Activated naive CD4-positive, alpha-beta T cell treated with anti-CD3 and anti-CD28 coated beads, Interleukin-2, amount 10 ng/mL, durations not matched to agents 7 days and 5 days (primary cell): Measurements from ENCODE around the gene KRTAP5-6.

Experiments
- CTCF ChIA-PET: fragments of 350-600 bp; sonication (Branson Sonifier 250); formaldehyde crosslinking; loops from one replicate; lab custom pipeline; 2021; ENCODE audit warnings: antibody characterized with exemption; lab: Charles Lee
- DNase-seq: peaks from one replicate; pipeline ENCODE4 v3.0.0-alpha.2; 2020
- H3K27ac Mint-ChIP-seq: one replicate; pipeline ENCODE4 v1.8.0; 2021; ENCODE audit warnings: mild to moderate bottlenecking, moderate library complexity, mixed read lengths
- H3K27me3 Mint-ChIP-seq: one replicate; pipeline ENCODE4 v1.8.0; 2021; ENCODE audit warnings: mild to moderate bottlenecking, mixed read lengths
- H3K36me3 Mint-ChIP-seq: one replicate; pipeline ENCODE4 v1.8.0; 2021; ENCODE audit warnings: mixed read lengths
- H3K4me1 Mint-ChIP-seq: one replicate; pipeline ENCODE4 v1.8.0; 2021; ENCODE audit warnings: mixed read lengths
- H3K4me3 Mint-ChIP-seq: one replicate; pipeline ENCODE4 v1.8.0; 2021; ENCODE audit warnings: mild to moderate bottlenecking, moderate library complexity, mixed read lengths
- H3K9me3 Mint-ChIP-seq: one replicate; pipeline ENCODE4 v1.8.0; 2021; ENCODE audit warnings: mixed read lengths

KRTAP5-6 gene, protein sequence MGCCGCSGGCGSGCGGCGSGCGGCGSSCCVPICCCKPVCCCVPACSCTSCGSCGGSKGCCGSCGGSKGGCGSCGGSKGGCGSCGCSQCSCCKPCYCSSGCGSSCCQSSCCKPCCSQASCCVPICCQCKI

DNA sequence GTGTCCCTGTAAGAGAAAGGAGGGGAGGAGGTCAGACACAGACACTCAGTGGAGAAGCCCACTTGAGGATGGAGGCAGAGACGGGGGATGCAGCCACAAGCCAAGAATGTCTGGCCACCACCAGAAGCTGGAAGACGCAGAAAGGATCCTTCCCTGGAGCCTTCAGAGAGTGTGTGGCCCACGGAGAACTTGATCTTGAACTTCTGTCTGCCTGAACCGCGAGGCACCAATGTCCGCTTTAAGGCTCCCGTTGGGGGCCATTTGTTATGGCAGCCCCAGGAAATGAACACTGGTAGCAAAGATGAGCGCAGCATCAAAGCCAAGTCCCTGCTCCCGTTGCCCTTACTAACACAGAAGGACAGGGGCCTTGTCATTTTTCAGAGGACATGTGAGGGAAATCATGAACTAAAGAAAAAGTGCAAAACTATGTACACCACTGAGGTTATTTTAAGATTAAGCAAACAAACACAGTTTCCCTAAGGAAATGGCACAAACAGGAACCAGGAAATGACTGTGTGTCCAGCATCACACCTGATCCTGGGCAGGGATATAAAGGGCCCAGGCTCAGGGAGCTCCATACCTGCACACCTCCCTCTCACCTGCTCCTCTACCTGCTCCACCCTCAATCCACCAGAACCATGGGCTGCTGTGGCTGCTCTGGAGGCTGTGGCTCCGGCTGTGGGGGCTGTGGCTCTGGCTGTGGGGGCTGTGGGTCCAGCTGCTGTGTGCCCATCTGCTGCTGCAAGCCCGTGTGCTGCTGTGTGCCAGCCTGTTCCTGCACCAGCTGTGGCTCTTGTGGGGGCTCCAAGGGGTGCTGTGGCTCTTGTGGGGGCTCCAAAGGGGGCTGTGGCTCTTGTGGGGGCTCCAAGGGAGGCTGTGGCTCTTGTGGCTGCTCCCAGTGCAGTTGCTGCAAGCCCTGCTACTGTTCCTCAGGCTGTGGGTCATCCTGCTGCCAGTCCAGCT, at the start of gene KRTAP5-6:
Gene KRTAP5-6 (plus strand): TSS at position 588 of the 963 bp plus-strand sequence. CDS start 51 bp downstream, at position 639.
- Mint-ChIP-seq H3K27ac (no peak within 1 kb of the TSS), H3K4me3 (no peak within 1 kb of the TSS), H3K27me3 (peaks cover 60% of the 10 kb centered on the region), H3K36me3 (no peaks in the 10 kb centered on the region), H3K4me1 (peaks cover 7% of the 10 kb centered on the region), H3K9me3 (peaks cover 8% of the 10 kb centered on the region)
- DNase-seq: no peak
- CTCF ChIA-PET: interaction anchor here (0.8 to 1.0 kb wide), 2 partner anchors 136 to 138 kb away, joined by 3 read pairs; partner anchors contain the start of gene SYT8

DNA sequence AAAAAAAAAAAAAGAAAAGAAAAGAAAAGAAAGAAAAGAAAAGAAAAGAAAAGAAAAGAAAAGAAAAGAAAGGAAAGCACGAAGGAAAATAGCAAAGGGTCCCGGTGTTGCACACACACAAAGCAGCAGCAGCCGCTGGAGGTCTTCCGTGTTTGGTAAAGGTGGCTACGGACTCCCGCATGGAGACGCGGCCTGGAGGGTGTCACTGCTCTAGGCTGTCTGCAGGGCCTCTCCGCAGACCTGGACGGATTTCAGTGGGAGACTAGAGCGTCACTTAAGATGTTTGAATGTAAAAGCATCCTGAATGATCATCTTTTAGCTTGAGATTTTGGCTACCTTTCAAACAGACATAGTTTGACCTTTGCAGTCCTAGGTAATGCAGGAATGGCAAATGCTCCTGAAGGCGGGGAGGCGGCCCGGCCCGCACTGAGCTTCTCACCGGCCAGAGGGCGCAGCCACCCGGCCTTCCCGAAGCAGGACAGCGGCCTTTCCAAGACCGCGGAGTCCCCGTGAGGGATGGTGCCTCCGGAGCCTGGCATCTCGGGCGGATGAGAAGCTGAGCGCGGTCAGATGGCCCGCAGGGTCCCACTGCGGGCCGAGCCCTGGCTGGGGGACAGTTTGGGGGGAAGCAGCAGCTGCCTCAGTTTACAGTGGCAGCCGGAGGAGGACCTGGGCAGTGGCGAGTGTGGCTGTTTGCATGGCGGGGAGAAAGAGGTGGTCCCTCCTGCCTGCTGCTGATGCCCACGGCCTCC, 48.9 kb upstream of the KRTAP5-6 start:
- H3K36me3 Mint-ChIP-seq: no peaks in the 10 kb centered on the region
- DNase-seq: no peak
- no peak overlapping the region for H3K27ac Mint-ChIP-seq
- no peaks in the 10 kb centered on the region for H3K9me3 Mint-ChIP-seq
- no peaks in the 10 kb centered on the region for H3K4me1 Mint-ChIP-seq
- H3K27me3 Mint-ChIP-seq: peaks cover 38% of the 10 kb centered on the region
- no peak overlapping the region for H3K4me3 Mint-ChIP-seq
- CTCF ChIA-PET: interaction anchor here (1.0 kb wide), 1 partner anchor 10 kb away, joined by 3 read pairs; no protein-coding TSS in a partner anchor

DNA sequence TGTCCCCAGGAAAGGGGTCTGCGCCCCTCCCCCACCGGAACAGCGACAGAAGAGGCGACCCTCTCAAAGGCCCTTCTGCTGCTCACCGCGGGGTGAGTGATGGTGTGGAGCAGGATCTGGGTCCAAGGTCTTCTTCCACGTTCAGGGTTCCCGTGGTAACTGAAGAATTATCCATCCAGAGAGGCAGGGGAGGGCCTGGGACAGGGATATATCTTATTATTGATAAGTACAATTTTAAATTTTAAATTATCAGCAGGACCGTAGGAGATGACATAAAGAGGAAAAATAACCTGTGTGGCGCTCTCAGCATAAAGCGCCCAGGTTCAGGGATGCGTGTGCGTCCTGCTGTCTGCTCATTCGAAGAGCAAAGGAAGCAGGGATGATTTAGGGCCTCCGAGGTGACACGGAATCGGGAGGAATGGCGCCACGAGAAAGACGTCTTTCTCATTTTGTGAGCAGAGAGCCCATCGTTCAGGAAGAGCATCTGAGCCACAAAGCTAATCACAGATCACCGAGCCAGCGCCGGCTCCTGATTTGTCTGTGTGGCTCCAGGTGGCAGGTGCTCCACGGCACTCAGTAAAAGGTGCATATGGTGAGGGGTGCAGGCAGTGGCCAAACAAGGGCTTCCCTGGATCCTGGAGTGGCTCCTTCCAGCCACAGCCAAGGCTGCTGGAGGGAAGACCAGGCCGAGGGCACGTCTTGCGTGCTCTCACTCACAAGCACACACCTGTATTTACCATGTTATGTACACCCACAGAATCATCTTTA, 48.2 kb upstream of the KRTAP5-6 start:
- CTCF ChIA-PET: interaction anchor here (1.0 to 3.1 kb wide), 4 partner anchors 9 to 353 kb away, joined by 3 to 15 read pairs (median 4); no protein-coding TSS in a partner anchor
- peaks cover 44% of the 10 kb centered on the region for H3K27me3 Mint-ChIP-seq
- DNase-seq: no peak
- no peak overlapping the region for H3K4me3 Mint-ChIP-seq
- no peaks in the 10 kb centered on the region for H3K4me1 Mint-ChIP-seq
- no peaks in the 10 kb centered on the region for H3K36me3 Mint-ChIP-seq
- H3K9me3 Mint-ChIP-seq: no peaks in the 10 kb centered on the region
- no peak overlapping the region for H3K27ac Mint-ChIP-seq

DNA sequence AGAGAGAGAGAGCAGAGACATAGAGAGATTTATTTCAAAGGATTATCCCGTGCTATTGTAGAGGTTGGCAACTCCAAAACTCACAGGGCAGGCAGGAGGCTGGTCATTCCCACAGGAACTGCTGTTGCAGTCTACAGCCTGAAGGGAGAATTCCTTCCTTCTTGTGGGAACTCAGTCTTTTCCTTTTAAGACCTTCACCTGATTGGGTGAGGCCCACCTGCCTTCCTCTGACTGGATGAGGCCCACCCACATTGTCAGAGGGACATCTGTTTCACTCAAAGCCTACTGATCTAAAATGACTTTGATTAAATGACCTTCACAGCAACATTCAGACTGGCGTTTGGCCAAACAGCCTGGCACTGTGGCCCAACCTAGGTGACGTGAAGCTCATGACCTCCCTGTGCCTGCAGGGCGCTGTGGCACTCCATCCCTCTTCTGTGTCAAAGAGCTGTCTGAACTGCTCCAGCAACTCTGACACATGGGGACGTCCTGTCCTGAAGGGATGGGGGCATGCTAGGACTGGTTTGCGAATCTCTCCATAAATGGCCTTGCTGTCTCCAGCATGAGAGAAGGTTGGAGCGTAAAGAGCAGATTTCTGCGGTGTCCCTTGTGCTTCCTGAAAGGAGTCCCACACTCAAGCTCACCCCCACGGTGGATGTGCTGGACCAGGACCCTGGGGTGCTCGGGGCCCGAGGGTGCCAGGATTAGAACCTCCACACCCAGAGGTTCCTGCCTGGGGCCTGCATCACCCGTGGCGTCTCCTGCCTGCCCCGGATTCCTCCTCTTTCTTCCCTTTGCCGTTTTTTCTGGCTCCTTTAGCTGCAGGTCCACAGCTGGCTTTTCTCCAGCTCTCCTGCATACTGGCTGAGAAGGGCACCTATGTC, 46.7 kb upstream of the KRTAP5-6 start:
- Mint-ChIP-seq H3K9me3 (no peaks in the 10 kb centered on the region), H3K4me3 (no peak overlapping the region), H3K36me3 (no peaks in the 10 kb centered on the region), H3K27ac (no peak overlapping the region), H3K27me3 (peaks cover 46% of the 10 kb centered on the region), H3K4me1 (no peaks in the 10 kb centered on the region)
- CTCF ChIA-PET: interaction anchor here (0.6 to 3.1 kb wide), 6 partner anchors 9 to 351 kb away, joined by 3 to 15 read pairs (median 4); no protein-coding TSS in a partner anchor
- peak; percentile 18 for DNase-seq

DNA sequence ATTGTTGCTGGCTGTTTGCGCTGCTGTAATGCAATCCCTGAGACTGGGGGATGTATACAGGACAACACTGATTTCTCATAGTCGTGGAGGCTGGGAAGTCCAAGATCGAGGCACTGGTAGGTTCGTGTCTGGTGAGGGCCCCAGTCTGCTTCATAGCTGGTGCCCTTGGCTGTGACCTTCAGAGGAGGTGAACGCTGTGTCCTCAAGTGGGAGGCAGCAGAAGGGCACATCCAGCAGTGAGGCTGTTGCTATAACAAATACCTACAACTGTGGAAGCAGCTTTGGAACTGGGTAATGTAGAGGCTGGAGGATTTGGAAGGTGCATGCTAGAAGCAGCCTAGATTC, 46.1 kb upstream of the KRTAP5-6 start:
- CTCF ChIA-PET: interaction anchor here (0.6 to 3.1 kb wide), 5 partner anchors 8 to 351 kb away, joined by 3 to 15 read pairs (median 4); no protein-coding TSS in a partner anchor
- peak; percentile 8 for DNase-seq
- H3K27ac Mint-ChIP-seq: no peak overlapping the region
- H3K9me3 Mint-ChIP-seq: no peaks in the 10 kb centered on the region
- H3K4me1 Mint-ChIP-seq: no peaks in the 10 kb centered on the region
- no peak overlapping the region for H3K4me3 Mint-ChIP-seq
- H3K36me3 Mint-ChIP-seq: no peaks in the 10 kb centered on the region
- H3K27me3 Mint-ChIP-seq: peaks cover 43% of the 10 kb centered on the region

DNA sequence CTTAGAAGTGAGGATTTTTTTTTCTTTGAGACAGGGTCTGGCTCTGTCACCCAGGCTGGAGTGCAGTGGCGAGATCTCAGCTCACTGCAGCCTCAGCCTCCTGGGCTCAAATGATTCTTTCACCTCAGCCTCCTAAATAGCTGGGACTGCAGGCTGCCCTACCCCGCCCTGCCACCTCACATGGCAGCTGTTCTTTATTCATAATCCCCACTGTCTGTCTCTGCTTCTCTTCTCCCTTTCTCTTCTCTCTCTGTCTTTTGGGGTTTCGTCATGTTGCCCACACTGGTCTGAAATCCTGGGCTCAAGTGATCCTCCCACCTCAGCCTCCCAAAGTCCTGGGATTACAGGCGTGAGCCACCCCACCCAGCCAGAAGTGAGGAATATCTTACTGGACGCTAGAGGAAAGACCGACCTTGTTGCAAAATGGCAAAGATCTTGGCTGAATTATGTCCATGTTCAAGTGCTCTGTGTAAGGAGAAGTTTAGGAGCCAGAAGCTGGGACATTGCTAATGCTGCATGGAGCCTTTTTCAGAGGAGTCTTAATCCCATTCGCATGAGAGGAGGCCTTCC, 45.5 kb upstream of the KRTAP5-6 start:
- no peak overlapping the region for H3K27ac Mint-ChIP-seq
- H3K4me1 Mint-ChIP-seq: no peaks in the 10 kb centered on the region
- H3K4me3 Mint-ChIP-seq: no peak overlapping the region

DNA sequence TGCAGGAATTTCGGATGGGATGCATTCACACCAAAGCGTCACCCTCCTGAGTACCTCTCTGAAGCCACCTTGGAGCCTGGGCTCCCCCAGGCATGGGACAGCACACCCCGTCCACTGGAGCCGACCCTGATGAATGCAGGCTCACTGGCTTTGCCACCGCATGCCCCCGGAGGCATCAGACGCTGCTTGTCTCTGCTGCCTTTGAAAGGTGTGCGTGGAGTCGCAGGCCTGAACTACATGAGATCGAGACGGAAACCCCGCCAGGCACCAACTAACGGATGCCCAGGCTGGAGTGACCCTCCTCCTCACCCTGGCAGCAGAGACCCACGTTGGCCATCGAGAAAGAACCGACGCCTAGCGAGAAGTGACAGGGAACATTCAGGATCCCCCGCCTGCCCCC, 45.0 kb upstream of the KRTAP5-6 start:
- Mint-ChIP-seq H3K9me3 (no peaks in the 10 kb centered on the region), H3K27me3 (peaks cover 45% of the 10 kb centered on the region), H3K36me3 (no peaks in the 10 kb centered on the region), H3K4me1 (no peaks in the 10 kb centered on the region), H3K4me3 (no peak overlapping the region), H3K27ac (no peak overlapping the region)
- peak; percentile 13 for DNase-seq
- CTCF ChIA-PET: interaction anchor here (0.6 to 3.1 kb wide), 27 partner anchors 11 to 505 kb away, joined by 3 to 49 read pairs (median 6); partner anchors contain the start of genes LSP1 and SYT8

More for the DNA sequence above, 45.5 kb upstream of the KRTAP5-6 start:
- Mint-ChIP-seq H3K36me3 (no peaks in the 10 kb centered on the region), H3K9me3 (no peaks in the 10 kb centered on the region), H3K27me3 (peaks cover 43% of the 10 kb centered on the region)
- DNase-seq: peak; percentile 3
- CTCF ChIA-PET: interaction anchor here (1.1 to 3.1 kb wide), 3 partner anchors 12 to 199 kb away, joined by 3 to 15 read pairs (median 15); no protein-coding TSS in a partner anchor

DNA sequence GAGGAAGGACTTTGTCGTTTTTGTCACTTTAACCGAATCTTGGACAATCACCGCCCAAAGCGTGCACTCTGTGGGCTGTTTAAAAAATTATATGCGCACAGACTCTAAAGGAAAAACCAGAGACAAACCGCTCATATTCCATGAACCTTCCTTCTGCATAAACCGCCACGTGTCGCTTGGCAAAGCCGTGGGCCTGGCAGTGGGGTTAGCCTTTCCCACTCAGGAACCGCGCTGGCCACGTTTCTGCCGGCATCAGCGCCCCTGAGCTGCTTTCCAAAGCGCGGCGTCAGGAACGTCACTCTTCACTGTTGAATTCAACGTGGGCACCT, 44.6 kb upstream of the KRTAP5-6 start:
- DNase-seq: no peak
- Mint-ChIP-seq H3K27me3 (peaks cover 49% of the 10 kb centered on the region), H3K4me3 (no peak overlapping the region), H3K36me3 (no peaks in the 10 kb centered on the region), H3K4me1 (no peaks in the 10 kb centered on the region), H3K9me3 (no peaks in the 10 kb centered on the region), H3K27ac (no peak overlapping the region)
- CTCF ChIA-PET: interaction anchor here (0.6 to 3.1 kb wide), 32 partner anchors 12 to 678 kb away, joined by 3 to 49 read pairs (median 5); partner anchors contain the start of genes LSP1 and SYT8

DNA sequence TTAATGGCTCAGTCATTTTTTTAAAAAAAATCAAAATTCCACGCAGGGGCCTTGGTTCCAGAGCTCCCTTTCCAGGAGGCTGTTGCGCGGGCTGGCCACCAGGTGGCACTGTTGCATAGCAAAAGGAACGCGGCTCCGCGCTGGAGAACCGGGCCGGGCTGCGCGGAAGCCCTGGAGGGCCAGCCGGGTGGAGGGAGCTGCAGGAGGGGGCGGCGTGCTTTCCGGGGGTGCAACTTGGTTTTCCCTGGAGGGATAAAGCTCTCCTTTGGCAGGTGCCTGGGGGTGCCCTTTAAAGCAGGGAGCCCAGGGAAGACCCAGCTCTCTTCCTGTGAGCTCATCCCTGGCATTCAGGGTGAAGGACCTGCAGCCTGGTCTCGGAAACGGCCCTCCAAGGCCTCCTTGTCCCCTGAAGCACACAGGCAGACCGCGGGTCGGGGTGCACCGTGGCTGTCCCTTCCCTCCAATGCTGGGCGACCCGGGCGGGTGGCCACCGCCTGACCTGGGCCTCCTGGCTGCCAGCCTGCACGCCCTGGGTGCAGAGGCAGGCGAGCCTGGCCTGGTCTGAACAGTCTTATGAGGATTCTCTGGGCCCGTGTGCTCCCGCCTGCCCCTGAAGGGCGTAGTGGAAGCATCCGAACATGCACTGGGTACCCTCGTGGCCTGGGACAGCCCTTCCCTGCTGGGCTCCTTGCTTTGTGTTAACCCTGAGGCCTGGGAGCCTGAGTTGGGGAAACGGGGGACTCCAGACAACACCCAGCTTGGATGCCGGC, 44.0 kb upstream of the KRTAP5-6 start:
- no peak overlapping the region for H3K4me3 Mint-ChIP-seq
- peak; percentile 82 for DNase-seq
- H3K4me1 Mint-ChIP-seq: no peaks in the 10 kb centered on the region
- no peaks in the 10 kb centered on the region for H3K36me3 Mint-ChIP-seq
- H3K27ac Mint-ChIP-seq: no peak overlapping the region
- CTCF ChIA-PET: interaction anchor here (0.6 to 3.1 kb wide), 34 partner anchors 12 to 679 kb away, joined by 3 to 49 read pairs (median 5); partner anchors contain the start of genes LSP1 and SYT8
- no peaks in the 10 kb centered on the region for H3K9me3 Mint-ChIP-seq
- H3K27me3 Mint-ChIP-seq: peaks cover 52% of the 10 kb centered on the region

DNA sequence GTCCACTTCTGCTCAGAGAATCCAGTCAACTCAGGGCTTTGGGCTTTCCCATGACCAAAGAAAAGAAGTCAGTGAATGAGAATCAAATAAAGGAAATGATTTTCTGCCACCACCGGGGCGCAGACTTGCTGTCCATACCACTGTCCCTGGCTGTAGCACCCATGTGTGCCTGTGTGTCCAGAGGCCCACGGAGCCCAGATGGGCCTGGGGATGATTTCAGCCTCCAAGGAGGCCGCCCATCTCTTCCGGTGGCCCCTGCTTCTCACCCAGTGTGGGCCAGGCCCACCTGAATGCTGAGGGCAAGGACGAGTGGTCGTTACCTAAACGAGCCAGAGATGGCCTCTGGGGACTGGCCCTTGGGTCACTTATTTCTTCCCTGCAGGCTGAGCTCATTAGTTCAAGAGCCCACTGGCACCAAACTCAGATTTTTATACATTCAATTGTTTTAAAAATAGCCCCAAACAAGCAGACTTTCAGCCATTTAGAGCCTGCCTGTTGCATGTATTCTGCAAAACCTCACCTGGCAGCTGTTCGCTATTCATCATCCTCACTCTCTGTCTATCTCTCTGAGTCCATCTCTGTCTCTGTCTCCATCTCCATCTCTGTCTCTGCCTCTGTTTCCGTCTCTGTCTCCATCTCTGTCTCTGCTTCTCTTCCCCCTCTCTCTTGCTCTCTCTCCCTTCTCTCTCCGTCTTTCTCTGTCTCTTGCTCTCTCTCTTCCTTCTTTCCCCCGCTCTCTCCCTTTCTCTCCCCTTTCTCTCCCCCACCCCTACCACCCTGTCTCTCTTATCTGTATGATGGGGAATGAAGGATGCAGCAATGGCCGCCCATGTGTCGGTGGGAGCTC, 43.2 kb upstream of the KRTAP5-6 start:
- H3K36me3 Mint-ChIP-seq: no peaks in the 10 kb centered on the region
- H3K9me3 Mint-ChIP-seq: no peaks in the 10 kb centered on the region
- DNase-seq: peak; percentile 5
- CTCF ChIA-PET: interaction anchor here (0.6 to 3.1 kb wide), 17 partner anchors 20 to 500 kb away, joined by 3 to 49 read pairs (median 5); partner anchors contain the start of gene SYT8
- H3K4me3 Mint-ChIP-seq: no peak overlapping the region
- H3K27me3 Mint-ChIP-seq: peaks cover 52% of the 10 kb centered on the region
- H3K4me1 Mint-ChIP-seq: peaks cover 2% of the 10 kb centered on the region
- H3K27ac Mint-ChIP-seq: no peak overlapping the region
